Stimulated activated CD8-positive, alpha-beta memory T cell treated with anti-CD3 and anti-CD28 coated beads, Interleukin-2, amount 100 ng/mL, for 48 hours (primary cell): ENCODE results near the gene CD9.

Source experiments
- DNase-seq, 2 donors: peaks; one replicate each; pipeline ENCODE4 v3.0.0-alpha.2; 2020; ENCODE audit warnings: low read depth in 2 of 2

CD9 gene

DNA sequence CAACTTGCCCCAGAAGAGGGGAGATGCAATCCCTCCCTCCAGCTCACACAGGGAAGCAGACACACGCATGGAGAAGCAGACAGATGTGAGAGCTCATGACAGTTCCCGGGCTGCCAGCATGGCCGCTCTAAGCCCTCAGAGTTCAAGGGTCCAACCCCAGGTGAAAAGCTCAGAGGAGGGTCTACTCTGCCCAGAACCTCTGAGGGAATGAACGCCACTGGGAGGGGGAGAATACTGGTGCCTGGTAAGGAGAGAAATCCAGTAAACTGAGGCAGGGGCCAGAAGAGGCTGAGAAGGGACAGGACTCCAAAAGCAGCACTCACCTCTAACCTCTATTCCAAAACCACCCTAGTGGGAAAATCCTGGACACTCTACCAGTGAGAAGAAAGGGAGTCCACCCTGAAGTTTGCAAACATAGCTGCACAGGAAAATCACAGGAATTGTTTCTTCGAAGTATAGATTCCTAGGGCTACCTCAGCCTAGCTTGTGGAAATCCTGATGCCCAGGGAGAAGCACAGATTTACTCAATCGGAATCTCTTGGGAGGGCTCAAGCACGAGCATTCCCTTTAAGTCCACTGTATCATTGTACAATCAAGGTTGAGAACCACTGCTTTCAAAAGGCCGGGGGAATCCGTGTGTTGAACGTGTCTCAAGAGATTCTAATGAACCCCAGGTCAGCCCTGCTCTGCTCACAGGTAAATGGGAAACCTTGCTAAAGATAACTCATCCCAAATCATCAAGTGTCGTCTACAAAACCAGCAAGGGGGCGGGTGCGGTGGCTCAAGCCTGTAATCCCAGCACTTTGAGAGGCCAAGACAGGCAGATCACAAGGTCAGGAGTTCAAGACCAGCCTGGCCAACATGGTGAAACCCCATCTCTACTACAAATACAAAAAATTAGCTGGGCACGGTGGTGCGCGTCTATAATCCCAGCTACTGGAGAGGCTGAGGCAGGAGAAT, 76.0 kb downstream of the CD9 start:
- no peak for DNase-seq

DNA sequence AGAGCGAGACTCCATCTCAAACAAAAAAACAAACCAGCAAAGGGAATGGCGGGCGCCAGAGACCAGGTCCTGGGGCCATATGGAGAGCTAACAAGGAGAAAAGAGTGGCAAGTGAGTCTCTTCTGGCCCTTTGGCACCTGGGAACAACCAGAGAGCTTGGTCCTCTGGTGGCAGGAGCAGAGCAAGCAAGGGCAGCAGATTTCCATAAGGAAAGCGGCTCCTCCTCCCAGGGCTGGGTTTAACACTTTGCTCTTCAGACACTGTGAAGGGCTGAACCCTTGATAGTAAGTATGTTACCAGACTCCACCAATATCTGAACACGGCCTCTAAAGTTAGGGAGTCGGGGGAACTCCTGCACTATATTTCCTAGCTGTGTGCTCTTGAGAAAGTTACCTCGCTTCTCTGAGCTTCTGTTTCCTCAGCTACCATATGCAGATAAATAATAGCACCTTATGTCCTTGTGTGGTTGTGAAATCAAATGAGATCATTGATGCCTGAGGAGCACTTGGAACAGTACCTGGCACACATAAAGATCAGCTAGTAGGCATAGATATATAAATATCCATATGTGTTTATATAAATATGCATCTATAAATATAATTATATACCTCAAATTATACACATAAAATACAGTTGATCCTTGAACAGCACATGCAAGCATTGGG, 76.9 kb downstream of the CD9 start:
- no peak for DNase-seq

DNA sequence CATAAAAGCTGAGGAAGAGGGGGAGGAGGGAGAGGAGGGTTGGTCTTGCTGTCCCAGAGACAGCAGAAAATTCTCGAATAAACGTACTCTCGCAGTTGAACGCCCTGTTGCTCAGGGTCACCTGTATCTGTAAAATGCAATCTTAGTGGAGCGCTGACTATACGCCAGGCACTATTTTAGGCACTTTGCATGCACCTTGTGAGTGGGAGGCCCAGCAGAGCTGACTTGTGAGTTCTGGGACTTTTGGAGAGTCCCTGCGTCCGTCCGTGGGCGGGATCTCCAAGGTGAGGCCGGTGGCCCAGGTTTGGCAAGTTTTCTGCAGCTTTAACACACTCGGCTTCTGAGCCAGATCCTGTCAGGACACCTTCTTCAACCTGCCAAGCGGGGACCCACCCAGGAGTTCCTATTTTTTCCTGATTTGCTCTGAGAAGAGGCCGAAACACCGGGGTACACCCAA, 77.8 kb downstream of the CD9 start:
- peak; percentile 31 to 32 for DNase-seq

DNA sequence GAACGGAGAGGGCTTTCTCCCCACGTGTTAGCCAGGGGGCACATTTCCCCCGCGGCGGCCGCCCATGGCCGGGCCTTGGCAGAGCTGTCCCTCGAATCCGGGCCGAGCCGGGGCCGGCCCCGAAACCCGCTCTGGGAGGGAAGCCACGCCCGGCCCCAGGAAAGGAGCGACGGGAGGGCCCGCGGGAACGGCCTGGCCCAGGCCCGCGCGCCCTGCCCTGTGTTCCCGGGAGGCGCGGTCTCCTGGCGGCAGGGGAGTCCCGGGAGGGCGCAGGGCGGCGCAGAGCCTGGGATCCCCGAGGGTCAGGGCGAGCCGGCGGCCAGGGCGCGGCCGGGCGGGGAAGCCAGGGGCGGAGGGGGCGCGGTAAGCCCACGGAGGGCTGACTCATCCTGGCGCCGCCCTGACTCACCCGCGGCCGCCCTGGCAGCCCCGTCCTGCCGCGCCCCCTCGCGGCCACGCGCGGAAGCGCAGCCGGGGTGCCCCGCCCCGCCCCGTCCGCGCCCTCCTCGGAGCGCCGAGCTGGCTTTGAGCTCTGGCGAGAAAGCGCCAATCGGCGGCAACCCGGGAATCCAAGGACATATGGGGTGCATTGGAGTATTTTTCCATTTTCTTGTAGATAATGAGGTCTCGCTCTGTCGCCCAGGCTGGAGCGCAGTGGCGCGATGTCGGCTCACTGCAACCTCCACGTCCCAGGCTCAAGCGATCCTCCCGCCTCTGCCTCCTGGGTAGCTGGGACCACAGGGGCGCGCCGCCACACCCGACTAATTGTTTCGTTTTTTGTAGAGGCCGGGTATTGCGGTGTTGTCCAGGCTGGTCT, 78.4 kb downstream of the CD9 start:
- DNase-seq = peak; percentile 76 to 79

DNA sequence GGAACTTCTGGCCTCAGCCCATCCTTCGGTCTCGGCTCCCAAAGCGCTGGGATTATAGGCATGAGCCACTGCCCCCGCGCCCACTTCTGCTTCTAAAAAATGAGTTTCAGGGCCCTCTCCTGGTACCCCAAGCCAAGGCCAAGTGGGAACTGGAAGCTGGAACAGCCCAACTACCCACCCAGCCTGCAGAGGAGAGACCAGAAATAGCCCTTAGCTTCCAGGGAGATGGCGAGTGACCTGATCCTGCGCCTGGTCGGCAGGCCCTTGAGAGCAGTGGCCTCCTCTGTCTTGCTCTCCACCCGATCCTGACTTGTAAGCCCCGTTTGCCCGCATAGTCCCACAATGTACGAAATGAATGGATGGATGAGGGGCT, 79.0 kb downstream of the CD9 start:
- DNase-seq = no peak

DNA sequence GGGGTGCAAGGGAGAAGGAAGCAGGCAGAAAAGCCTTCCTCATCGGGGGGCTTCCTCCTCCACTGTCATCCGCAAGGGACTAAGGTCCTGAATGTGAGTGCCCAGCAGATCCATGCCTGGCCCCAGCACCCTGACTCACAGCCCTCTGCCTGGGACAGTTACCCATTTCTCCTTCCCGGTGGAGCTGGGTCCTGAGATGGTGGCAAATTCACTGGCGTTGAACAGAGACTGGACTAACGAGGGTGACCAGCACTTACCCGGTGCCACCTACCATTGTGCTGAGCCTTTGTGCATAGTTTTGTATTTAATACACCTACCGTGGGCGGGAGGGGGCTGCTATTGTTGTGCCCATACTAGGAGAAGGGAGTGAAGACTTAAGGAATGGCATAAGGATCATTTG, 79.4 kb downstream of the CD9 start:
- DNase-seq = no peak

DNA sequence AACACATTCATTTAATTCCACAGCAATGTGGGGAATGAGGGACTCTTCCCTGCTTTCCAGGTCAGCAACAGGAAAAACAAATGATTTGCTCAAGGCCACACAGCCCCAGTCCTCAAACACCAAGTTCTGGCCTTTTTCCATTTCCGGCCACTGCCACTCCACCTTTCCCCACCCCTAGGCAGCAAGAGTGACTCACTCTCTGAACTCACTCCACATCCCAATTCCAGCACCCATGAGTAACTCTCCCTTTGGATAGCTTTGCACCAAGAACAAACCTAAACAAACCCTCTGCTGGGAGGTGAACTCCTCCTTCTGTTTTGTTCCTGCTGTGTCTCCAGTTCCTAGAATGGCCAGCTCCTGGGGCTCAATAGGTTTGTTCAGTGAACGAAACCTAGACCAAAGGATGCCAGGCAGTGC, 79.9 kb downstream of the CD9 start:
- no peak for DNase-seq

DNA sequence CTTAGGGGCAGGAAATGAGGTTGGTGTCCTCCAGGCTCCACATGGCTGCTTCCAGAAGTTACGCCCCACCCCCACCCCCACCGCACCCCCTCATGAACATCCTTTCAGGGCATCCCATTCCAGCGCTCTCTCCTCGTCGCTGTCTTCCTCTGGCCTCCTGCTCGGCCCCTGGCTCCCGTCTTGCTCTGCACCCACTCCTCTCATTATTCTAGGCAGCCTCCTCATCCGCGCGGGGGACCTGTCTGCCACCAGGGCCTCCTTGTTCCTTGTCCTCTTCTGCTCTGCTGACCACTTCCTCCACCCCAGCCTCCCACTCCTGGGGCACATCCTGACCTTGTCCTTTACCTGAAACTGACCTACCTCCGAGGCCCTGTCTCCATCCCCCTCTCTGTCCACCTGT, 80.5 kb downstream of the CD9 start:
- no peak for DNase-seq

DNA sequence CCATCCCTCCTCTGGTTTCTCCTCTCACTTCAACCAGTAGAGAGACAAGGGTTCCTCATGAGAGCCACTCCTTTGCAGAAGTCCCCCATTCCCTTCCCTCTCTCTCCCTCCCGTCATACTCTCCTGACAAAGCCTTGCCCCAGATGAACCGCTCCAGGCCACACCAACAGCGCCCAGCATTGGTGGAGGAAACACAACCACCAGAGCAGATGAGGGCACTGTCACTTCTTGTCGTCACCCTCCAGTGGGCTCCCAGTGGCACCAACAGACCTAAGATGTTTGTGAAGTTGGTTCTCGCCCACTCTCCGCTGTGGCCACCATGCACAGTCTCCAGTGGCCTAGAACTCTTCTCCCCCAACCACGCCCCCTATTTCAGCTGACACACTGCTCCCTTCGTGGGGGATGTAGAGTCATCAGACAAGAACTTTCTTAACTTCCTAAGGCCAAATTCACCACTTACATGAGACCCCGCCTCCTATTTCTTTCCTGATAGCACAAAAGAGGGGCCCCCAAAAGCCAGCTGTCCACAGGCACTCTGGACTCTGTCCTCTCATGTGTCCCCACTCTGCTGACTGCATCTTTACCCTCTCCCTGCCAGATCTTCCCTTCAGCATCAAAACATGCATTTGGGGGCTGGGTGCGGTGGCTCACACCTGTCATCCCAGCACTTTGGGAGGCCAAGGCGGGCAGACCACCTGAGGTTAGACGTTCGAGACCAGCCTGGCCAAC, 81.0 kb downstream of the CD9 start:
- DNase-seq = no peak

DNA sequence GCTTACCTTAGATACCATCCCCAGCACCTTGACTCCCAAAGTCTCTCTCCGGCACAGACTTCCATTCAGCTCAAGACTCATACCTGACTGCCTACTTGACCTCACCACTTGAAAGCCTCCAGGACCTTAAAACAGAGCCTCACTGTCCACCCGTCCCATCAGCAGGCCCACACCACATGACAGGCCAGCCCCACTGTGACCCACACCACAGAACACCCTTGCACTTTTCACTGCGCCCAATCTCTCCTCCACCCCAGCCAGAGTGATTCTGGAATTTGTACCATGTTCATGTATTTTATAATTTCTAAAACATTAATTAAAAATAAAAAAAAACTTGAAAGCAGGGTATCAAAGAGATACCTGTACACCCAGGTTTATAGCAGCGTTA, 82.2 kb downstream of the CD9 start:
- DNase-seq = no peak

DNA sequence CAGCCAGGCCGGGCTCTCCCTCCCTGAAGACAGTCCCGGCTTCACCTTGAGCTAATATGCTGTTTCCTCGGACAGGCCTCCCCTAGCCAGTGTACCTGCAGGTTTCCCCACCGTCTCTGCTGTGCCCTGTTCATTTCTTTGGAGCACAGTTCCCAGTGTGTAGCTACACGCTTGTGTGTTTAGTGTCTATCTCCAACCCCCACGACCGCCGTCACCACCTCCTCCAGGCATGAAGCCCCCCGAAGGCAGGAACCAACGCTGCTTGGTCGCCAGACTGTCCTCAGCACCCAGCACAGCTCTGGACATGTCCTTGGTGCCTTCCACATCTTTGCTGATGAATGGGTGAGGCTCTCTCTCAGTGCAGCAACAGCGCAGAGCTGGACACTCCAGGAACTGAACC, 84.1 kb downstream of the CD9 start:
- no peak for DNase-seq

DNA sequence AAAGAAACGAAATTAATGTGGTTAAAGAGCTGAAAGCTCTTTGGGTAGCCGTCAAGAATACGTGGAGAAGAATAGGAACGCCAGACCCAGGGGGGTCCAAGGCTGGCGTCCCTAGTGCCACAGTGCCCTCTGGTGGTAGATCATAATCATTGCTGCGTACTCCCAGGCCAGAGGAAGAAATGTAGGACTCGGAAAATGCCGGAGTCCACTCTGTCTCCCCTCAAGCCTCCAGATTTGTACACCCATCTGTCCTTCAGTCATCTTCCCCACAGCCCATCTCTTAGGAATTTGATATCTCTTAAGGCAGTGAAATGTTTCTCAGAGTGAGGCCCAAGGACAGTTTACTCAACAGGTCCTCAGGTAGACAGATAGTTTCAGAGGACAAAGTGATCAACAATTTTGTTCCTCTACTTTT, 84.9 kb downstream of the CD9 start:
- DNase-seq = peak; percentile 32 to 41

DNA sequence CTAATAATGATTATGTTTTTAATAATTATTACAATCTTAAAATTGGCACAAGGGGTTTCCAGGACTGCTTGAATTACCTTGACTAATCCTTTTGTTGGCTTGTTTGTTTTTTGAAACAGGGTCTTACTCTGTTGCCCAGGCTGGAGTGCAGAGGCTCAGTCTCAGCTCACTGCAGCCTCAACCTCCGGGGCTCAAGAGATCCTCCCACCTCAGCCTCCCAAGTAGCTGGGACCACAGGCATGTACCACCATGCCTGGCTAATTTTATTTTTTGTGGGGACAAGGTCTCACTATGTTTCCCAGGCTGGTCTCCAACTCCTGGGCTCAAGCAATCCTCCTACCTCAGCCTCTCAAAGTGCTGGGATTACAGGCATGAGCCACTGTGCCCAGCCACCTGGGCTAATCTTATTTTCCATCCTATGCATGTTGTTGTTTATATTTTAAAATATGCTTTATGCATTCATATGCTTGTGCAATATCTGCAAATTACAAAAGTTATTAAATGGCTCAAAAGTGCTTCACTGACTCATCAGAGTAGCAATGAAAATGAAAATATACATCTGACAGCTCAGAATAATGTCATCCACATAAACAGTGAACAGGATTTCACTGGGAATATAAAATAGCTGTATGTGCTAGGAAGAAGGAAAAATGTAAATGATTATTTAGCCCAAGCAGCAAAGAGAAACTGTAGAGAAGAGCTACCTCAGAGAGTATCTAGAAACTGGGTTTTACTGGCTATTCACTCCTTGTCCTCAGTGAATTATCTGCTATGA, 85.5 kb downstream of the CD9 start:
- no peak for DNase-seq
